GM10248 (cell line): Measurements from ENCODE around the gene P2RX5.

Experiments
- CTCF ChIA-PET: fragments of 300-600 bp; sonication (Branson Sonifier 250); formaldehyde crosslinking; extraction: SDS; loops from one replicate; lab custom pipeline; 2021; ENCODE audit warnings: antibody characterized with exemption; lab: Yijun Ruan, JAX
- POLR2A ChIA-PET: fragments of 350-650 bp; sonication (Branson Sonifier 250); formaldehyde crosslinking; extraction: SDS; loops from one replicate; lab custom pipeline; 2020; ENCODE audit warnings: antibody characterized with exemption; lab: Yijun Ruan, JAX
- DNase-seq: peaks from one replicate; pipeline ENCODE4 v3.0.0; 2012; ENCODE audit errors: extremely low spot score
- TF ChIP-seq, protein P1 (sequence below): IDR thresholded peaks from 2 replicates; pipeline ENCODE4 v1.5.1; 2012; ENCODE audit warnings: mild to moderate bottlenecking, low read depth; ENCODE audit errors: extremely low read depth, missing control alignments, control extremely low read depth

The P2RX5 gene

DNA sequence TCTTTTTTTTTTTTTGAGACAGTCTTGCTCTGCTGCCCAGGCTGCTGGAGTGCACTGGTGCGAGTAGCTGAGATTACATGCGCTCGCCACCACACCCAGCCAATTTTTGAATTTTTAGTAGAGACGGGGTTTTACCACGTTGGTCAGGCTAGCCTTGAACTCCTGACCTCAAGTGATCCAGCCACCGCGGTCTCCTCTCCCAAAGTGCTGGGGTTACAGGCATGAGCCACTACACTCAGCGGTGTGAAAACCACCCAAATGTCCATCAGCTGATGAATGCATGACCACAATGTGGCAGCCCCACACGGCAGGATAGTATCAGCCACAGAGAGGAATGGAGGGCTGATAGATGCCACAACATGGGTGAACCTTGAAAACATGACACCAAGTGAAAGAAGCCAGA lies 2.1 kb downstream of the P2RX5 start:
- ChIA-PET CTCF (interaction anchor here (0.7 to 3.1 kb wide), 4 partner anchors 11 to 28 kb away, joined by 3 to 11 read pairs (median 4); no protein-coding TSS in a partner anchor), POLR2A (no interaction called here)
- DNase-seq, result no peak
- TF ChIP-seq, protein P1, sequence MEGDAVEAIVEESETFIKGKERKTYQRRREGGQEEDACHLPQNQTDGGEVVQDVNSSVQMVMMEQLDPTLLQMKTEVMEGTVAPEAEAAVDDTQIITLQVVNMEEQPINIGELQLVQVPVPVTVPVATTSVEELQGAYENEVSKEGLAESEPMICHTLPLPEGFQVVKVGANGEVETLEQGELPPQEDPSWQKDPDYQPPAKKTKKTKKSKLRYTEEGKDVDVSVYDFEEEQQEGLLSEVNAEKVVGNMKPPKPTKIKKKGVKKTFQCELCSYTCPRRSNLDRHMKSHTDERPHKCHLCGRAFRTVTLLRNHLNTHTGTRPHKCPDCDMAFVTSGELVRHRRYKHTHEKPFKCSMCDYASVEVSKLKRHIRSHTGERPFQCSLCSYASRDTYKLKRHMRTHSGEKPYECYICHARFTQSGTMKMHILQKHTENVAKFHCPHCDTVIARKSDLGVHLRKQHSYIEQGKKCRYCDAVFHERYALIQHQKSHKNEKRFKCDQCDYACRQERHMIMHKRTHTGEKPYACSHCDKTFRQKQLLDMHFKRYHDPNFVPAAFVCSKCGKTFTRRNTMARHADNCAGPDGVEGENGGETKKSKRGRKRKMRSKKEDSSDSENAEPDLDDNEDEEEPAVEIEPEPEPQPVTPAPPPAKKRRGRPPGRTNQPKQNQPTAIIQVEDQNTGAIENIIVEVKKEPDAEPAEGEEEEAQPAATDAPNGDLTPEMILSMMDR, result no peak

DNA sequence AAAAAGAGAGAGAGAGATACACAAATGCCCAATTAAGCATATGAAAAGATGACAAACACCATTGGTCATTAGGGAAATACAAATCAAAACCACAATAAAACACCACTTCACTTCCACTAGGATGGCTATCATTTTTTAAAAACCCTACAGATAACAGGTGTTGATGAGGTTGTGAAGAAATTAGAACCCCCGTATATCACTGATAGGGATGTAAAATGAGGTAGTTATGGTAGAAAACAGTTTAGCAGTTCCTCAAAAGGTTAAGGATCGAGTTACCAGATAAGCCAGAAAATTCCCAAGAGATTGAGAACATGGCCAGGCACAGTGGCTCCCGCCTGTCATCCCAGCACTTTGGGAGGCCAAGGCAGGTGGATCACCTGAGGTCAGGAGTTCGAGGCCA lies 2.8 kb downstream of the P2RX5 start:
- no peak for DNase-seq
- POLR2A ChIA-PET, result no interaction called here
- TF ChIP-seq, protein P1, result no peak
- CTCF ChIA-PET, result interaction anchor here (2.1 to 3.1 kb wide), 3 partner anchors 11 to 18 kb away, joined by 5 to 11 read pairs (median 6); no protein-coding TSS in a partner anchor

DNA sequence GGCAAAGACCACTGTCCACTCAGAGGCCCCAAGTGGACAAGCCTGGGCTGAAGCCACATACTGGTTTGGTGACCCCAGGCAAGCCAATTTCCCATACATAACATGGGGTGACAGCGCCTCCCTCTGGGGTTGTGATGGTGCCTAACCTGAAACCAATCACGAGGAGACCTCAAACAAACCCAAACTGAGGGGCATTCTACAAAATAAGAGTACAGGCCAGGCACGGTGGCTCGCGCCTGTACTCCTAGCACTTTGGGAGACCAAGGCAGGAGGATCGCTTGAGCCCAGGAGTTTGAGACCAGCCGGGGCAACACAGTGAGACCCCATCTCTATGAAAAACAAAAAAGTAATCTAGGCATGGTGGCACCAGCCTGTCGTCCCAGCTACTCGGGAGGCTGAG lies 3.6 kb downstream of the P2RX5 start:
- DNase-seq, result no peak
- POLR2A ChIA-PET, result no interaction called here
- TF ChIP-seq, protein P1, result no peak
- CTCF ChIA-PET, result interaction anchor here (2.1 kb wide), 1 partner anchor 10 kb away, joined by 6 read pairs; no protein-coding TSS in a partner anchor

DNA sequence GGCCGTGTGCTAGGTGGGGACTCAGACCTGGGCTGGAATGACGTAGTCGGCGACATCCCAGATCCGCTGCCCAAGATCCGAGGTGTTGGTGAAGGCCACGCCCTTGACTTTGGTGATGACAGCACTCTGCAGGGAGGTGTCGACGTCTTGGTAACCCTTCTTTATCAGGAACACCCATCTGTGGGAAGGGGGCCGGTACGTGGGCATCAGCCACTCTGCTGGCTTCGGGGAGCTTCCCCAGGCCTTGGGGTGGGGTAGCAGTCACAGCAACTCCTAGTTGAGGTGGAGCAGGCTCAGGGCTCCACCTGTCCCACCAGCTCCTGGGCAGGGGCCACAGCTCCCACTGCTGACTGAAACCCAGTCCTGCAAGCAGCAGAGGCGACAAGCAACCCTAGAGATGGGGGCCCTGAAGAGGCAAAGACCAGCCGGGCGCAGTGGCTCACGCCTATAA lies 4.3 kb downstream of the P2RX5 start:
- TF ChIP-seq, protein P1, result peak; percentile 18
- POLR2A ChIA-PET, result no interaction called here
- DNase-seq, result no peak
- CTCF ChIA-PET, result interaction anchor here (2.1 kb wide), 1 partner anchor 9 kb away, joined by 6 read pairs; no protein-coding TSS in a partner anchor

DNA sequence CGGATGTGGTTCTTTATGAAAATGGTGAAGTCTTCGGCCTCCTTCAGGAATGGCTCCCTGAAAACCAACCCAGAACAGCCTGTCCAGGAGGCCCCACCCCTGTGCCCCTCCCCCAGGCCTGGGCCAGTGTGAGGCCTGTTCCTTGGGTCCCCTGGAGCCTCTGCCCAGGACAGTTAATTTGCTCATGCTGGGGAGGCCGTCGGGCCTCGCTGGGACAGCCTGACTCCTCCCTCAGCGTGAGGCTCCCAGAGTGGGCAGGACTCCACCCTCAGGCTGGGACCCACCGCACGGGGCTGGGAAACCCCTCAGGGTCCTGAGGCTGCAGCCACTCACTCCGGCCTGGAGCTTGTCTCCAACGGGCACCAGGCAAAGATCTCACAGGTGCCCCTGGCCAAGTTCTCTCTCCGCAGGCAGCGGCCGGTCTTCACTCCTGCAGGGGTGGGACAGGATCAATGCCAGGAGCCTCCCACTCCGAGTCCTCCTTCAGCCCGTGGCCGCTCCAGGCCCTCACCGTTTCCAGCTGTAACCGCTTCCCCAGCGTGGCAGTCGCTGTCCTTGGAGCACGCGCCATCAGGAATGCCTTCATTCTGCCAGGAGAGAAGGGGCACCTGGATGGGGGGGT lies 5.8 kb downstream of the P2RX5 start:
- POLR2A ChIA-PET, result no interaction called here
- CTCF ChIA-PET, result no interaction called here
- DNase-seq, result no peak
- TF ChIP-seq, protein P1, result no peak

DNA sequence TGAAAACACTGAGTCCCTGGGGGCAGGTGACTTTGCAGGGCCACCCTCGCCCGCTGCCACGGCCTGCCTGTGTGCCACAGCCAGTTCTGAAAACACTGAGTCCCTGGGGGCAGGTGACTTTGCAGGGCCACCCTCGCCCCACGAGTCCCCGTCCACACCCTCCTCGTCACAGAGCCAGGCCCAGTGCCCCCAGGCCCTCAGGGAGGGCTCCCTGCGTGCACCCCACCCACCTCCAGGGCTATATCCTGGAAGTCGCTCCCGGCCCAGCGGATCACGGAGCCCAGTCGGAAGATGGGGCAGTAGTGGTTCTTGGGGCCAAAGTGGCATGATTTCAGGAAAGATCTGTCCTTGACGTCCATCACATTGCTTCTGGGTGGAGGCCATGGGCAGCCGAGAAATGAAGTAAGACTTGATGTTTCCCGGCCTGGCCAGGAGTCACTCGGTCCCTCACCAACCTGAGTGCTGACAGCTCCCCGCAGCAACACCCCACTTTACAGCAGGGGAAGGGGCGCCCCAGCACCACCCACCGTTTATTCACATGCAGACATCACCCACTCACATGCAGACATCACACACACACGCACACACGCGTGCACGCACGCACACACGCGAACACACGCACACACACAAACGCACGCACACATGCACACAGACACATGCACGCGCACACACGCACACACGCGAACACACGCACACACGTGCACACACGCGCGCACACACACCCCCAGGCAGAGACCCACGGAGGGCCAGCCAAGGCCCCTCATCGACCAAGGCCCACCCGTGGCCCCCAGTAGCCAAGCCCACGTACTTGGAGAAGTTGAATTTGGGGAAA lies 6.5 kb downstream of the P2RX5 start:
- ChIA-PET CTCF (no interaction called here), POLR2A (no interaction called here)
- DNase-seq, result no peak
- TF ChIP-seq, protein P1, result no peak
